Central memory CD8-positive, alpha-beta T cell (primary cell): Measurements from ENCODE around the gene NOX3.

Experiments used
- ATAC-seq: fragments of 150-1000 bp; cut with Tn5 transposase; replicated peaks from 2 replicates; pipeline ENCODE4 v1.10.0; 2022; ENCODE audit warnings: mild to moderate bottlenecking, moderate FRiP score, moderate number of reproducible peaks; ENCODE audit not compliant: poor library complexity, severe bottlenecking; ENCODE audit errors: extremely low read depth
- DNase-seq, 2 donors: peaks; one replicate each; pipeline ENCODE4 v3.0.0; 2021; ENCODE audit warnings: low spot score in 2 of 2
- H3K27ac Mint-ChIP-seq: one replicate; pipeline ENCODE4 v1.8.0; 2022; ENCODE audit warnings: low read depth, mild to moderate bottlenecking, moderate library complexity, mixed read lengths
- H3K27me3 Mint-ChIP-seq: one replicate; pipeline ENCODE4 v1.8.0; 2022; ENCODE audit warnings: mixed read lengths
- H3K36me3 Mint-ChIP-seq: one replicate; pipeline ENCODE4 v1.8.0; 2022; ENCODE audit warnings: mild to moderate bottlenecking, moderate library complexity, mixed read lengths; ENCODE audit not compliant: insufficient read depth
- H3K4me1 Mint-ChIP-seq: one replicate; pipeline ENCODE4 v1.8.0; 2022; ENCODE audit warnings: mixed read lengths
- H3K4me3 Mint-ChIP-seq: one replicate; pipeline ENCODE4 v1.8.0; 2022; ENCODE audit warnings: mild to moderate bottlenecking, moderate library complexity, mixed read lengths
- H3K9me3 Mint-ChIP-seq: one replicate; pipeline ENCODE4 v1.8.0; 2022; ENCODE audit warnings: mixed read lengths

The NOX3 gene

DNA sequence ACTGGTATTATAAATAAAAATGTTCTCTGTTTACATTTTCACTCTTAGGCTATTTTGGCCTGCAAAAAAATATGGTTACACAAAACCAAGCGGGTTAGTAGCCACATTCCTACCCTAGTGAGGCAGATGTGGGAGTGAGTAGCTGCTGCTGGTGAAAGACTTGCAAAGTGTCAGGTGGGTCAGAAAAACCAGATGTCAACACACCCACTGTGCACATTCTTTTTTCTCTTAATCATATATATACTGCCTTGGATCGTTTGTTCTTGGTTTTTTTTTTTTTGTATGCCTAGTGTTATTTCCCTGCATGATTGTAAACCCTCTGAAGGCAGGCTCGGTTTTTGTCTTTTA lies 73.3 kb downstream of the NOX3 start:
- Mint-ChIP-seq H3K27ac (no peak overlapping the region), H3K4me1 (no peaks in the 10 kb centered on the region), H3K9me3 (no peaks in the 10 kb centered on the region), H3K36me3 (peaks cover 2% of the 10 kb centered on the region), H3K27me3 (peaks cover 49% of the 10 kb centered on the region), H3K4me3 (no peak overlapping the region)
- ATAC-seq: no peak
- no peak for DNase-seq

DNA sequence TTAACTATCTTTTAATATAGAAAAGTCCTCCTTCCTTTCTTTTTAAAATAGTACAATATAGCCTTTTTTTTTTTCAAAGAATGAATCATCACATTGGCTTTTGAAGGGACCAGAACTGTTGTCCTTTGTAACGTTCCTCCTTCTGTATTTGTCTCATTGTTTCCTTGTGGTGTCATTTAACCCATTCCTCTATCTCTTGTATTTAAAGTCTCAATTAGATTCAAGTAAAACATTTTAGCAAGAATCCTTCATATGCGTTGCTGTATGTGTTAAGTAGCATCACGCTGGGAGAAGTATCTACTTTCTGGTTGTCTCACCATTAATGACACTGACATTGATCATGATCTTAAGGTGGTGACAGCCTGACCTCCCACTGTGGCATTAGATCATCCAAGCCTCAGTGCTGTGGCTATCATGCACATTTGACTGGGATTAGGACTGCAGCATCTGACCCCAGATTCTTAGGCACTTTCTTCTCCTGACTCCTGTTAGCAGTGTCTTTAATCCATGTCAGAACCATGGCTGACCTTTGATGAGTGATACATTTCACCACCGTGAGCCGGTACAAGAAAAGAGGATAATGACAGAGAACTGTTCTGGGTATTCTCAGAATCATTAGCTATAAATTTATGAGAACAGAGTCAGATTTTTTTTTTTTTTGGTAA lies 73.8 kb downstream of the NOX3 start:
- no peak for ATAC-seq
- no peaks in the 10 kb centered on the region for H3K4me1 Mint-ChIP-seq

DNA sequence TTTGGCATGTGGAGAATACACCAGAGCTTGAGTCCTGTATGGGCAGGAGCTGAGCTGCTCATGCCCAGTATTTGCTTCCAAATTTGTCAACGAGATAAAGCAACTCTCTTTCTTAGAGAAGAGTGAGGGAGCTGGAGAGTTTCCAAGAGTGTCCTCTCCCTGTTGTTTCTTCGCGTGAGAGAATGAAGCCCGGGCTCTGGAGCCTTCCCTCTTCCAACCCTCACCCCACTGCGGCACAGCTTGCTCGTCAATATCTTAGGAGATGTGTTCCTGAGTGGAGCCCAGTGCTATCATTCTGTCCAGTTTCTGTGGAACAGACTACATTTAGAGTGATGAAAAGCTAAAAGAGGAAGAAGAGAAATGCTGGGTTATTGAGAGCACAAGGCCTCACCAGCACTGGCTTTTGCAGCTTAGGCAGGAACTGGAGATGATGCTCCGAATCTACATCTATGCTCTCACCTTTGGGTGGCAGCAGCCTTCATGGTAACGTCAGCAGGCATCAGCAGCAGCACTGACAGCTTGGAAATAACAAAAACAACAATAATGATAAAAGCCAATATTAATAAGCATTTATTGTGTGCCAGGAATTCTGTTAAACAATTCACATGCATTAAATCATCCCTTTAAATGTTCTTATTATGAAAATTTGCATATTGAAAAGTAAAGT lies 74.8 kb downstream of the NOX3 start:
- Mint-ChIP-seq H3K27me3 (peaks cover 41% of the 10 kb centered on the region), H3K27ac (no peak overlapping the region), H3K4me3 (no peak overlapping the region), H3K9me3 (no peaks in the 10 kb centered on the region), H3K4me1 (no peaks in the 10 kb centered on the region), H3K36me3 (peaks cover 2% of the 10 kb centered on the region)
- DNase-seq (no peak), ATAC-seq (no peak)

More for the DNA sequence above, 73.8 kb downstream of the NOX3 start:
- no peak overlapping the region for H3K27ac Mint-ChIP-seq
- H3K27me3 Mint-ChIP-seq: peaks cover 44% of the 10 kb centered on the region
- H3K9me3 Mint-ChIP-seq: no peaks in the 10 kb centered on the region
- peaks cover 2% of the 10 kb centered on the region for H3K36me3 Mint-ChIP-seq
- no peak for DNase-seq
- no peak overlapping the region for H3K4me3 Mint-ChIP-seq

DNA sequence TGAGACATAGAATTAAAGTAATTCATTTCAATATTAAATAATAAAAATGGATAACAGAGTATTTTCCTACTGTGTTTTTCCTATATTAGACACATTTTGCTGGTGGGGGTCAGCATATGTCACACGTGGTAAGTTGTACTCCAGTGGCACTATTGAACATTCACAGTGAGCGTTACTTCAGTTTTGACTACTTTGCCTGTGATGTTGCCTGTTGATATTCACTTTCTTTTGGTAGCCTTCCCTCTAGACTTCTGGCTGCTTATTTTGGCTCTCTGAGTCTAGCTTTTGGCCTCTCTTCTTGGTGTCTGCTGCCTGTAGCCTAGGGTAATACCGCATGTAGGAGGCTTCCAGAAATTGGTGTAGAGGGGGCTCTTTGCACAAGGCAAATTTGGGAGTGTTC lies 76.9 kb downstream of the NOX3 start:
- peaks cover 24% of the 10 kb centered on the region for H3K27me3 Mint-ChIP-seq
- H3K27ac Mint-ChIP-seq: no peak overlapping the region
- H3K4me1 Mint-ChIP-seq: no peaks in the 10 kb centered on the region
- H3K9me3 Mint-ChIP-seq: no peaks in the 10 kb centered on the region
- no peak overlapping the region for H3K4me3 Mint-ChIP-seq
- DNase-seq: no peak
- no peak for ATAC-seq
- H3K36me3 Mint-ChIP-seq: no peaks in the 10 kb centered on the region

DNA sequence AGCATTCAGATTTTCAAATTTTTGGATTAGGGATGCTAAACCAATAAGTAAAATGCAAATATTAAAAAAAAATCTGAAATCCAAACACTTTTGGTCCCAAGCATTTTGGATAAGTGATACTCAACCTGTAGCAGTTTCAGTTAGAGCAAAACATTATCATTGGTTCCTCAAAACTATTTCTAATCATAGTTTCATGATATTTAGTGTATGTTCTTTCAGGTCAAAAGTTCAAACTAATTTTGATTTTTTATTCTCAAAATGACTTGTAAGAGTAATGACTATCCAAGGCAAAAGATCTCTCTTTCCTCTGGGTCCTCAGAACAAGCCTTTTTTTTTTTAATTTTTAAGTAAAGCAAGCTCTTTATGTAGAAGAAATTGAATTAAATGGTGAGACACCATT lies 77.4 kb downstream of the NOX3 start:
- Mint-ChIP-seq H3K27ac (no peak overlapping the region), H3K27me3 (peaks cover 24% of the 10 kb centered on the region), H3K4me1 (no peaks in the 10 kb centered on the region), H3K9me3 (no peaks in the 10 kb centered on the region), H3K36me3 (no peaks in the 10 kb centered on the region), H3K4me3 (no peak overlapping the region)
- no peak for ATAC-seq
- no peak for DNase-seq

DNA sequence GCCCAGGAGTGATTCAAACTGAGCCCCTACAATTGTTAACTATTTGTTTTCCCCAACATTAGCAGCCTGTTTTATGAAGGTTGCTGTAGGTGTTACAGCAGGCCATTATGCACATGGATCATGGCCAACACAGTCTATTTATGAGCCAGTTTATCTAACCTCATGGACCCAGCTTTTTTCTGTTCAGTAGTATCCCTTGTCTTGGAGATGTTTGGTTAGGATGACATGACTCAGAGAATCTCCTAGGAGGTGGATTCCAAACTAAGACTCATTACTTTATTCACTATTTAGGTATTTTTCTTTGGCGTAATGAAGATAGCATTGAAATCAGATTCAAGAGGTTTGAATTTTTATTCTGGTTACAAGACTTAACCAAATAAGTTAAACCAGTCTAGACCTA lies 78.6 kb downstream of the NOX3 start:
- ATAC-seq (no peak), DNase-seq (no peak)
- Mint-ChIP-seq H3K27ac (no peak overlapping the region), H3K4me3 (no peak overlapping the region), H3K9me3 (no peaks in the 10 kb centered on the region), H3K27me3 (peaks cover 36% of the 10 kb centered on the region), H3K4me1 (no peaks in the 10 kb centered on the region), H3K36me3 (no peaks in the 10 kb centered on the region)

DNA sequence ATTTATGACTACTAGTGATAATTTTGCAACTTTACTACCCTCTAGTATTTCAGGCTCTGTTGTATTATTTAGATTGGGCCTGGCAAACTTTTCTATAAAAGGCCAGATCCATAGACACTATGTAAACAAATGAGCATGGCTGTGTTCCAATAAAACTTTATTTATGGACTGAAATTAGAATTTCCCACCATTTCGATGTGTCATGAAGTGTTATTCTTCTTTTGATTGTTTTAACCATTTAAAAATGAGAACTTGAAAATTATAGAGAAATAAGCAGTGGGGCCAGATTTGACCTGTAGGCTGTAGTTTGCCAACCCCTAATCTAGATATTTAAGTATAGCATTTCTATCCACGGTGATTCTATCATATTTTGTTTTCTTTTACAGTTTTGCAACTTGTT lies 79.8 kb downstream of the NOX3 start:
- no peaks in the 10 kb centered on the region for H3K4me1 Mint-ChIP-seq
- ATAC-seq (no peak), DNase-seq (no peak)
- H3K27me3 Mint-ChIP-seq: peaks cover 49% of the 10 kb centered on the region
- no peak overlapping the region for H3K27ac Mint-ChIP-seq
- H3K36me3 Mint-ChIP-seq: no peaks in the 10 kb centered on the region
- no peak overlapping the region for H3K4me3 Mint-ChIP-seq
- no peaks in the 10 kb centered on the region for H3K9me3 Mint-ChIP-seq

DNA sequence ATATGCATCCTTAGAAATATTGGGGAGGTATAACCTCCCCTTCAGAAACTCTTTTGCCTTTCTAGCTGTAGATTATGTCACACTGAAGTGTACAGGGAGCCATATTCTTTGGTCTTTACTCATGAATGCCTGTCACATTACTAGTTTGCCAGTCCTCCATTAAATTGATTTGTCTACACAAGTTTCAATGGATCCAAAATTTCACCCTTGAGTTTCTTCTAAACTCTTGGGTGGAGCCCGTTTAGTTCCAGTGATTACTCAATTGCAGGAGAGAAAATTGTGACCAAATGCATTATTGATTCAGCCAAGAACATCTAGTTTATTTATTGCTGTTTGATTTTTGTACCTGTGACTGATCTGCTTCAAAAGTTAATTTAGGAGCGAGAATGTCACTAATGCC lies 81.0 kb downstream of the NOX3 start:
- no peak overlapping the region for H3K27ac Mint-ChIP-seq
- H3K9me3 Mint-ChIP-seq: no peaks in the 10 kb centered on the region
- ATAC-seq (no peak), DNase-seq (no peak)
- no peaks in the 10 kb centered on the region for H3K36me3 Mint-ChIP-seq
- no peaks in the 10 kb centered on the region for H3K4me1 Mint-ChIP-seq
- H3K27me3 Mint-ChIP-seq: peaks cover 49% of the 10 kb centered on the region
- no peak overlapping the region for H3K4me3 Mint-ChIP-seq

DNA sequence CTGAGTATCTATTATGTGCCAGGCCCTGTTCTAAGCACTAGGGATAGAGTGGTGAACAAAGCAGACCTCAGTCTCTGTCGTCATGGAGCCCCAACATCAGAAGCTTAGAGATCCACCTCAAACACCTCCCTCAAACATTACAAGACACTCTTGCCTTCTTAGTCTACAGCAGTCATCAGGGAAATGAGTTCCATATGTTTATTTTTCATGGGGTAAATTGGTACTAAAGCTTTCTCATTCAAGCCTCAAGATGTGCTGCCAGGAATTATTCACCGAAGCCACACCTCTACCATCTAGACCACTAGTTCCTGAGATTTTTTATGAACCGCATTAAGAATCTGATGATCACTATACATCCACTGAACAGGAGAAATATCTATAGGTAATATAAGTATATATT lies 82.4 kb downstream of the NOX3 start:
- DNase-seq (no peak), ATAC-seq (no peak)
- Mint-ChIP-seq H3K36me3 (no peaks in the 10 kb centered on the region), H3K4me1 (no peaks in the 10 kb centered on the region), H3K27me3 (peaks cover 49% of the 10 kb centered on the region), H3K9me3 (no peaks in the 10 kb centered on the region), H3K27ac (no peak overlapping the region), H3K4me3 (no peak overlapping the region)

DNA sequence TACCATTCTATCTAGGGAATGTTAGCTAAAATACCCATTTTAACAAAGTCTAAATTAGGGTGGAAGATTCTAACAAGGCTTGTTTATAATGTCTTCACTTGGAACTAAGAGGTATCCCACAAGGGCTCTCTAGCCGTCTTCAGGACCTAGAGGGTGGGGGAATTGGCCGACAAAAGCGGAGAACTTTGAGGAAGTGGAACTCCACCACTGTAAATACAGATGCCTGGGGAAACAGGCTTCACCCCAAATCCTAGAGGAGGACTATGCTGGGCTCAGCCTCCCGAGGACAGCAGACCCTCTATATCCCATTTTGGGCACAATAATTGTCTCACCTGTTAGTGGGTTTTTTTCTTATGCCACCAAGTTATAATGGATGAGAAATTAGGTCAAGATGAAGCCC lies 83.4 kb downstream of the NOX3 start:
- ATAC-seq (no peak), DNase-seq (no peak)
- Mint-ChIP-seq H3K27ac (no peak overlapping the region), H3K27me3 (peaks cover 53% of the 10 kb centered on the region), H3K36me3 (no peaks in the 10 kb centered on the region), H3K9me3 (no peaks in the 10 kb centered on the region), H3K4me3 (no peak overlapping the region), H3K4me1 (no peaks in the 10 kb centered on the region)

DNA sequence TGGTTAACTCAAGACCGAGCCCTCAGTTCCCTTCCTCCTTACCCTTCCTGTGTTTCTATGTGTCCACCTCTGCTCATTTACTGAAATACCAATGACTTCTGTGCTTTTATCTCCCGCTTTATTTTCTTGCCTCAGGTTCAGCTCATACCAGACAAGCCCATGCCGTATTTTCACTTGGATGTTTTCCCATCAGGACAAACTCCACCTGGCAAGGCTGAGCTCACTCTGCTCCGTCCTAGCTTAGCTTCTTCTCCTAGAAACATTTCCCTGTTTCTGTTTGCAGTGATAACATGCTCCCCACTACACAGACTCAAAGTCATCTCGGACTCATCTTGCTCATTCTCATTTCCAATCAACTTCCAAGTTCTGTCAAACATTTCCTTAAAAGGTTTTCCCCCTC lies 84.4 kb downstream of the NOX3 start:
- no peak for DNase-seq
- Mint-ChIP-seq H3K27me3 (peaks cover 63% of the 10 kb centered on the region), H3K36me3 (no peaks in the 10 kb centered on the region), H3K27ac (no peak overlapping the region), H3K4me3 (no peak overlapping the region), H3K9me3 (no peaks in the 10 kb centered on the region), H3K4me1 (no peaks in the 10 kb centered on the region)
- ATAC-seq: no peak

DNA sequence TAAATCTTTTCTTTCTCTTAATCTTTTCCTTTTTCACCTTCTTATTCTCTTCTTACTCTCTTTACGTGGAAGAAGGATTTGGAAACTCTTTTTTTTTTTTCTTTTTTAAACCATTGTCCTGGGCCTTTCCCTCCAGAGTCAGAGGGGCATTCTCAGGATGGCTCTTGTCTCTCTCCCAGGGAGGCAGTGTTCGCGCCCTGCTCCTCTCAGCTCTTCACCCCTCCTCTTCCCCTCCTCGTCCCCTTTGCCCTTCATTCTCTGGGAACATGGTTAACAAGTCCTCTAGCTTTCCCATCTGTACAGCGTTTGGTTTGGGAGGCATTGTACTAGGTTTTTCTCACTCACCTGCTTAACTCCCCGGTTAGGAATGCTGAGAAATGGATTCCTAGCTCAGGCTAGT lies 89.3 kb downstream of the NOX3 start:
- no peaks in the 10 kb centered on the region for H3K36me3 Mint-ChIP-seq
- H3K4me3 Mint-ChIP-seq: no peak overlapping the region
- ATAC-seq (no peak), DNase-seq (no peak)
- H3K27ac Mint-ChIP-seq: no peak overlapping the region
- H3K9me3 Mint-ChIP-seq: no peaks in the 10 kb centered on the region
- H3K4me1 Mint-ChIP-seq: no peaks in the 10 kb centered on the region
- H3K27me3 Mint-ChIP-seq: peaks cover 57% of the 10 kb centered on the region

DNA sequence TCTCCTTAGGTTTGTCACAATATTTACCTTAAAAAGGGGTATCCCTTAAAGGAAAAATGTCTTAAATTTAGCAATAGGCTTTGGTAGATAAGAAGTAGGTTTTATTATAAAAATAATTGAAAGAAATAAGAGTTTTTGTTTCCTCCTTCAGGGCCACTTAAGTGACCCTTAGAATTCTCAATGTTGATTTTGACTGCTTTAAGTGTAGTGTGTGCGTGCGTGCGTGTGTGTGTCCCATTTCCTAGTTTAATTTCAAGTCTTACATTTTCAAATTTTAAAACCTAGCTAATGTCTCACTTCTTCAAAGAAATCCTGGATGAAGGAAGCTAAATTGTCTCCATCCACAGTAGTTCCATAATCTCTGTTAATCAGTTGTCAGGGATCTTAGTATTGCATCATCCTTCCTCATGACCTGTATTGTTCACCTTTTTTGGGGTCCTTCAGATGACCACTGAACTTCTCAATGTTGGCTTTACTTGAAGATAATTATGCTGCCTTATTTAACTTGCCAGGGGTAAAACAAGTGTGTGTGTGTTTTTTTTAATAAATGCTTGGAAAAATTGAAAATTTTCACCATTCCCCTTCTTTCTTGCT lies 90.7 kb downstream of the NOX3 start:
- no peaks in the 10 kb centered on the region for H3K36me3 Mint-ChIP-seq
- no peak overlapping the region for H3K4me3 Mint-ChIP-seq
- H3K27me3 Mint-ChIP-seq: peaks cover 51% of the 10 kb centered on the region
- no peaks in the 10 kb centered on the region for H3K4me1 Mint-ChIP-seq
- H3K27ac Mint-ChIP-seq: no peak overlapping the region
- DNase-seq: no peak
- no peak for ATAC-seq
- no peaks in the 10 kb centered on the region for H3K9me3 Mint-ChIP-seq
